CD14-positive monocyte (primary cell): Measurements from ENCODE around the gene FAM20B. TPM values are rescaled to one million over a fixed set of nuclear protein-coding genes. Genes with fewer than 3 reads are reported as not detected.
A peak's percentile ranks its signal among the peaks of the same experiment; 100 is the strongest.

Experiments
- DNase-seq, 3 donors: peaks; one replicate each; pipeline ENCODE4 v3.0.0-alpha.2; 2011 to 2022
- H2AFZ ChIP-seq: 2 replicates; pipeline ENCODE4 v1.6.0; 2012; ENCODE audit warnings: mild to moderate bottlenecking, low read depth, low read length, inconsistent platforms; ENCODE audit not compliant: insufficient read depth, poor library complexity, severe bottlenecking
- H3K27ac ChIP-seq, 2 donors: 1 replicate in 1 of 2; 2 replicates in 1 of 2; pipeline ENCODE4 v1.5.1; 2012 to 2013; ENCODE audit warnings: low read length in 2 of 2, control low read depth in 1 of 2, inconsistent platforms in 1 of 2, low read depth in 1 of 2, mild to moderate bottlenecking in 1 of 2
- H3K27me3 ChIP-seq, 2 donors: one replicate each; pipeline versions ENCODE4 v1.6.0 to v1.6.1; 2011 to 2013; ENCODE audit warnings: low read length in 2 of 2; ENCODE audit not compliant: control insufficient read depth in 2 of 2, insufficient read depth in 2 of 2
- H3K36me3 ChIP-seq, 2 donors: replicated peaks in 1 of 2; 1 replicate in 1 of 2; 2 replicates in 1 of 2; pipeline versions ENCODE4 v1.5.1 to v1.6.1; 2012 to 2013; ENCODE audit warnings: low read length in 2 of 2, control low read depth in 1 of 2, inconsistent platforms in 1 of 2, mild to moderate bottlenecking in 1 of 2; ENCODE audit not compliant: insufficient read depth in 2 of 2, control insufficient read depth in 1 of 2
- H3K4me1 ChIP-seq, 2 donors: 1 replicate in 1 of 2; 2 replicates in 1 of 2; pipeline versions ENCODE4 v1.5.1 to v1.6.1; 2012 to 2013; ENCODE audit warnings: low read length in 2 of 2, control low read depth in 1 of 2, inconsistent platforms in 1 of 2, mild to moderate bottlenecking in 1 of 2, moderate library complexity in 1 of 2; ENCODE audit not compliant: insufficient read depth in 2 of 2, control insufficient read depth in 1 of 2
- H3K4me2 ChIP-seq: replicated peaks from 2 replicates; pipeline ENCODE3; 2012; ENCODE audit warnings: low read length, moderate library complexity, mild to moderate bottlenecking; ENCODE audit not compliant: poor library complexity, severe bottlenecking; ENCODE audit errors: extremely low read depth
- H3K4me3 ChIP-seq, 3 experiments: fragments of 200-600 bp in 1 of 3; sonication (generic) in 1 of 3; replicated peaks in 1 of 3; 1 replicate in 2 of 3; 2 replicates in 1 of 3; pipeline ENCODE4 v1.5.1; 2011 to 2013; ENCODE audit warnings: low read length in 3 of 3, mild to moderate bottlenecking in 3 of 3, control low read depth in 2 of 3, low read depth in 2 of 3, inconsistent platforms in 1 of 3, moderate library complexity in 1 of 3
- H3K79me2 ChIP-seq: 2 replicates; pipeline ENCODE4 v1.6.0; 2012; ENCODE audit warnings: mild to moderate bottlenecking, control low read depth, inconsistent platforms, low read length, moderate library complexity; ENCODE audit not compliant: insufficient read depth
- H3K9ac ChIP-seq: 2 replicates; pipeline ENCODE4 v1.6.0; 2017; ENCODE audit warnings: low read length, mild to moderate bottlenecking; ENCODE audit not compliant: insufficient read depth, poor library complexity, severe bottlenecking
- H3K9me3 ChIP-seq, 2 donors: replicated peaks in 1 of 2; 1 replicate in 1 of 2; 2 replicates in 1 of 2; pipeline versions ENCODE4 v1.5.1 to v1.6.1; 2012 to 2013; ENCODE audit warnings: low read length in 2 of 2, control low read depth in 1 of 2; ENCODE audit not compliant: control insufficient read depth in 1 of 2, insufficient read depth in 1 of 2
- H4K20me1 ChIP-seq: 2 replicates; pipeline ENCODE4 v1.6.0; 2012; ENCODE audit warnings: mild to moderate bottlenecking, low read length, control low read depth, moderate library complexity; ENCODE audit not compliant: insufficient read depth
- H3K27ac Mint-ChIP-seq, 7 donors: one replicate each; pipeline ENCODE4 v1.8.0; 2020; ENCODE audit warnings: mild to moderate bottlenecking in 7 of 7, mixed read lengths in 7 of 7, moderate library complexity in 6 of 7, inconsistent platforms in 2 of 7
- H3K27me3 Mint-ChIP-seq, 3 donors: one replicate each; pipeline ENCODE4 v1.8.0; 2021 to 2022; ENCODE audit warnings: low read depth in 3 of 3, mild to moderate bottlenecking in 3 of 3, mixed read lengths in 3 of 3, moderate library complexity in 3 of 3, inconsistent platforms in 1 of 3
- H3K36me3 Mint-ChIP-seq, 2 donors: one replicate each; pipeline ENCODE4 v1.8.0; 2020; ENCODE audit warnings: mixed read lengths in 2 of 2, inconsistent platforms in 1 of 2, mild to moderate bottlenecking in 1 of 2
- H3K4me1 Mint-ChIP-seq: one replicate; pipeline ENCODE4 v1.8.0; 2020; ENCODE audit warnings: mild to moderate bottlenecking, mixed read lengths
- H3K4me3 Mint-ChIP-seq, 2 donors: one replicate each; pipeline ENCODE4 v1.8.0; 2020; ENCODE audit warnings: mild to moderate bottlenecking in 2 of 2, mixed read lengths in 2 of 2, moderate library complexity in 1 of 2
- H3K9me3 Mint-ChIP-seq, 7 donors: one replicate each; pipeline ENCODE4 v1.8.0; 2020 to 2022; ENCODE audit warnings: mixed read lengths in 7 of 7, mild to moderate bottlenecking in 6 of 7, moderate library complexity in 6 of 7, inconsistent platforms in 2 of 7
- WGBS: methylation state at CpG from one replicate; pipeline ENCODE4 v1.1.5; 2013; ENCODE audit warnings: missing lambda C conversion rate; ENCODE audit not compliant: insufficient coverage; 5-methylcytosine and 5-hydroxymethylcytosine counted together
- intact Hi-C, 2 donors: fragments of 100-400 bp; cut with micrococcal nuclease; formaldehyde crosslinking; loops; one replicate each; pipeline versions ENCODE4 v1.15.0 to v1.15.1; 2023
- polyA plus RNA-seq, 3 donors: library from polyadenylated mRNA; depleted of rRNA in 1 of 3; unstranded in 2 of 3; stranded (reverse) in 1 of 3; fragments of 300-500 nt in 2 of 3; fragments of >200 nt in 1 of 3; fragmentation: Illumina TruSeq in 2 of 3; gene quantifications; 1 replicate in 2 of 3; 2 replicates in 1 of 3; pipeline ENCODE4 v1.2.3, GENCODE V29; 2012 to 2021
- TF ChIP-seq, protein P1 (sequence below): fragments of 200-600 bp; IDR thresholded peaks from one replicate; pipeline ENCODE4 v1.8.0; 2022; ENCODE audit warnings: antibody characterized with exemption, mild to moderate bottlenecking

FAM20B gene
- polyA plus RNA-seq, 3 donors = 4.0 to 6.7 (median 4.4) TPM

DNA sequence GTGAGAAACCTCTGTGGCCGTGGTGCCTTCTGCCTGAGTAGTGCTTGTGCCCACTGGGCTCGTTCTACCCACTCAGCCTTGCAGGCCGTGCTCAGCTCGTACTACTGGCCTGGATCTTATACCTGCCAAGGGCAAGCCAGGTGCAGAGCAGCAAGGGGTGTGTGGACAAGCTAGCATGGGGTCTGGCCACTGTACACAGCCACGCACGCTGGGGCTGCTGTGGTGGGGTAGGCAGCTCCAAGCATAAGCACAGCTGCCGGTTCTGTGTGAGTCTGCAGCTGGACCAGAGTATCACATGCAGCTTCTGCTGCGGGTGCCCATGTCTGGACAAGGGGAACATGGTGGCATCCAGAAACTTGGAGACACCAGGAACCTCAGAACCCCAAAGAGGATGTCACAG is 16.4 kb downstream of the FAM20B start:
- H3K9ac ChIP-seq = no peak overlapping the region
- H3K79me2 ChIP-seq = peaks cover 53% of the 10 kb centered on the region
- H3K27me3 Mint-ChIP-seq = peaks cover 0 to 1% (median 0%) of the 10 kb centered on the region in 3 donors
- H3K27me3 ChIP-seq = no peaks in the 10 kb centered on the region
- H3K4me1 Mint-ChIP-seq = peaks cover 18% of the 10 kb centered on the region
- intact Hi-C loops = no loop called here
- H3K4me3 Mint-ChIP-seq = no peak overlapping the region
- peaks cover 20% of the 10 kb centered on the region for H4K20me1 ChIP-seq
- no peak overlapping the region for H3K4me3 ChIP-seq
- peaks cover 0 to 6% of the 10 kb centered on the region in 2 donors for H3K9me3 ChIP-seq
- peaks cover 6 to 17% of the 10 kb centered on the region in 2 donors for H3K36me3 ChIP-seq
- over 99% methylated on average over 8 of the region's 8 CpGs for WGBS
- no peak overlapping the region for H3K4me2 ChIP-seq
- no peak overlapping the region for H2AFZ ChIP-seq
- H3K27ac ChIP-seq = no peak overlapping the region
- peaks cover 0 to 13% (median 0%) of the 10 kb centered on the region in 7 donors for H3K9me3 Mint-ChIP-seq
- DNase-seq = no peak
- H3K27ac Mint-ChIP-seq = no peak overlapping the region
- peaks cover 11 to 21% of the 10 kb centered on the region in 2 donors for H3K4me1 ChIP-seq
- H3K36me3 Mint-ChIP-seq = peaks cover 16 to 32% of the 10 kb centered on the region in 2 donors
- TF ChIP-seq, protein P1, sequence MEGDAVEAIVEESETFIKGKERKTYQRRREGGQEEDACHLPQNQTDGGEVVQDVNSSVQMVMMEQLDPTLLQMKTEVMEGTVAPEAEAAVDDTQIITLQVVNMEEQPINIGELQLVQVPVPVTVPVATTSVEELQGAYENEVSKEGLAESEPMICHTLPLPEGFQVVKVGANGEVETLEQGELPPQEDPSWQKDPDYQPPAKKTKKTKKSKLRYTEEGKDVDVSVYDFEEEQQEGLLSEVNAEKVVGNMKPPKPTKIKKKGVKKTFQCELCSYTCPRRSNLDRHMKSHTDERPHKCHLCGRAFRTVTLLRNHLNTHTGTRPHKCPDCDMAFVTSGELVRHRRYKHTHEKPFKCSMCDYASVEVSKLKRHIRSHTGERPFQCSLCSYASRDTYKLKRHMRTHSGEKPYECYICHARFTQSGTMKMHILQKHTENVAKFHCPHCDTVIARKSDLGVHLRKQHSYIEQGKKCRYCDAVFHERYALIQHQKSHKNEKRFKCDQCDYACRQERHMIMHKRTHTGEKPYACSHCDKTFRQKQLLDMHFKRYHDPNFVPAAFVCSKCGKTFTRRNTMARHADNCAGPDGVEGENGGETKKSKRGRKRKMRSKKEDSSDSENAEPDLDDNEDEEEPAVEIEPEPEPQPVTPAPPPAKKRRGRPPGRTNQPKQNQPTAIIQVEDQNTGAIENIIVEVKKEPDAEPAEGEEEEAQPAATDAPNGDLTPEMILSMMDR = no peak

DNA sequence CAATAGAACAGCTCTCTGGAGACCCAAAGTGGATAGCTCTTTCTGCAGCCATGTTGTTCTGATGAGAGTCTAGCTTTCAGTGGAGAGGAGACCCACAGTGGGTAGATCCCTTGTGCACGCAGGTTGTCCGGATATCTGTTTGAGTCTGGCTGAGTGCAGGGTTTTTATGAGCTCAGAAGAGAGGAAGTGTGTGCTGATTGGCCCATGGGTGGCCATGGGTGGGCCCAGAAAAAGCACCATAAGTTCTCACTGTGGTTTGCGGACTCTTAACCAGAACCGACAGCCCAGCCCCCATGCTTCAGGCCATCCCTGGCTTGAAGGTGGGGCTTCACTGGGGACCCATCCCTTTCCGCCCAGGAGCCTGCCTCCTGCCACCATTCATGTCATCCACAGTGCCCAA is 17.0 kb downstream of the FAM20B start:
- Mint-ChIP-seq H3K4me1 (peaks cover 12% of the 10 kb centered on the region), H3K36me3 (peaks cover 18 to 32% of the 10 kb centered on the region in 2 donors), H3K27ac (peak overlapping the region in 2 of 7 donors; percentile 19 to 43), H3K27me3 (peaks cover 0 to 1% (median 0%) of the 10 kb centered on the region in 3 donors), H3K9me3 (peaks cover 0 to 13% (median 0%) of the 10 kb centered on the region in 7 donors), H3K4me3 (no peak overlapping the region)
- Histone ChIP-seq H3K4me2 (no peak overlapping the region), H3K9me3 (peaks cover 0 to 6% of the 10 kb centered on the region in 2 donors), H3K4me1 (peaks cover 7 to 14% of the 10 kb centered on the region in 2 donors), H4K20me1 (peaks cover 20% of the 10 kb centered on the region), H3K4me3 (no peak overlapping the region), H3K27me3 (no peaks in the 10 kb centered on the region), H2AFZ (no peak overlapping the region), H3K36me3 (peaks cover 6 to 17% of the 10 kb centered on the region in 2 donors), H3K9ac (no peak overlapping the region), H3K27ac (no peak overlapping the region), H3K79me2 (peaks cover 47% of the 10 kb centered on the region)
- TF ChIP-seq, protein P1 = no peak
- no peak for DNase-seq
- 94% methylated on average over 5 of the region's 5 CpGs for WGBS
- intact Hi-C loops = no loop called here
